ENCODE data around the gene APBA2. TPM values are rescaled to one million over a fixed set of nuclear protein-coding genes. Genes with fewer than 3 reads are reported as not detected.

Gene APBA2
- total RNA-seq, 4 donors from 2014 or later: 5.4 to 15.3 (median 10.4) TPM

- Histone ChIP-seq H3K27me3 (no peaks in the 10 kb centered on the region), H3K36me3 (no peaks in the 10 kb centered on the region), H3K4me3 (no peak overlapping the region), H3K4me1 (no peaks in the 10 kb centered on the region), H3K9me3 (no peaks in the 10 kb centered on the region), H3K27ac (replicated peaks in 1 of 4) (no peak overlapping the region)
- intact Hi-C loops (cut with DNase I): no loop called here
- peak; percentile 79 for DNase-seq (ENCODE audit: extremely low spot score)
- WGBS: 76% methylated on average over 3 of the region's 3 CpGs
- TF ChIP-seq POLR2AphosphoS5 (IDR thresholded peaks at IDR 0.05): no peak
- no peak for TF ChIP-seq EP300 (IDR thresholded peaks at IDR 0.05)
- TF ChIP-seq POLR2A (IDR thresholded peaks at IDR 0.05; ENCODE audit: low read depth): no peak
- no peak for TF ChIP-seq CTCF (IDR thresholded peaks at IDR 0.05)
Measured at GRCh38 chr15:29034151-29034550, 148.4 kb downstream of the APBA2 start.

GRCh38 chr15:29034593-29035335 is 149.0 kb downstream of the APBA2 start:
- Histone ChIP-seq H3K27ac (replicated peaks in 1 of 4) (no peak overlapping the region), H3K9me3 (no peaks in the 10 kb centered on the region), H3K27me3 (no peaks in the 10 kb centered on the region), H3K4me3 (no peak overlapping the region), H3K4me1 (peaks cover 0 to 3% (median 1%) of the 10 kb centered on the region in 4 donors), H3K36me3 (no peaks in the 10 kb centered on the region)
- intact Hi-C loops (cut with DNase I): no loop called here
- no CpG with 5 or more reads among the region's 4 CpGs for WGBS
- TF ChIP-seq POLR2A (IDR thresholded peaks at IDR 0.05; ENCODE audit: low read depth): no peak
- no peak for TF ChIP-seq EP300 (IDR thresholded peaks at IDR 0.05)
- TF ChIP-seq CTCF (IDR thresholded peaks at IDR 0.05): no peak
- no peak for TF ChIP-seq POLR2AphosphoS5 (IDR thresholded peaks at IDR 0.05)
- DNase-seq (ENCODE audit: extremely low spot score): peak; percentile 79

DNA sequence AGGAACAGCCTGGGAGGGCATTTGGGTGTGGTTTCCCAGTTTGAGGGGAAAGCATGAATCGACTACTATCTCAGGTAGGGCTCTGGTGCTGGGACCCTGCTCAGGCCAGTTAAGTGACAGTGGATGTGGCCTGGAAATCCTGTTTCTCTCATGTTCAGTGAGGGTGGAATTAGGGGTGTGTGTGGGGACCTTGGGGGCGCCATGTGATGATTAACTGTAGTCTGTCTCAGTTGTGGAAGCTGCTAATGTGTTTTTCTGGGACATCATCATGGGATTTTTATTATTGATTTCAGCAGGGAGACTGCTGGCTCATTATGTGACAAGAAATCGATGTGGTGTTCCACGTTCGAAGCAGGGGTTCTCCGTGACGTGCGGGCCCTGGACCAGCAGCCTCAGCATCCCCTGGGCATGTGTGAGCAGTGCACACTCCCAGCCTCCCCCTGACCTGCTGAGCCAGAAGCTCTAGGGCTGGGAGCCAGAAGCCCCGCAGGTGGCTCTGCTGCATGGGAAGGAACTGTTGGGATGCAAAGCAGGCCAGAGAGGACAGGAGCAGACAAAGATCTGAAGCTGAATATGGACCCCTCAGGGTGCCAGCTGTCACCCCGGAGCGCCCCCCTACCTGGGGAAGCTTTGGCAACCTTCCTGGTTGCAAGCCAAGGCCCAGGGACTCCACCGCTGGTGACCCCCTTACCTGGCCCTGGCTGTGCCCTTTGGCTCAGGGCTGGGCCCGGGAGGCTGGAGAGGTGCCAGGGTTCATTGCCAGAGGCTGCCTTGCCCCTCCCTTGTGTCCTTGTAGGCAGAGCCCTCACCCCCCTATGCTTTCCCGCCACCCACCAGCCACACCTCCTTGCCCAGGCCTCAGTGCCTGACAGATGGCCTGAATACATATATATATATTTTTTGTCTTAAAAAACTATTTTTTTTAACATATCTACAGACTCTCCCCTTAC is 149.8 kb downstream of the APBA2 start:
- Histone ChIP-seq H3K27me3 (no peaks in the 10 kb centered on the region), H3K36me3 (no peaks in the 10 kb centered on the region), H3K9me3 (no peaks in the 10 kb centered on the region), H3K27ac (replicated peaks in 1 of 4) (no peak overlapping the region), H3K4me1 (peaks cover 0 to 10% (median 6%) of the 10 kb centered on the region in 4 donors), H3K4me3 (no peak overlapping the region)
- intact Hi-C loops (cut with DNase I): no loop called here
- peak; percentile 75 for DNase-seq (ENCODE audit: extremely low spot score)
- 96% methylated on average over 10 of the region's 14 CpGs for WGBS
- no peak for TF ChIP-seq POLR2AphosphoS5 (IDR thresholded peaks at IDR 0.05)
- no peak for TF ChIP-seq CTCF (IDR thresholded peaks at IDR 0.05)
- no peak for TF ChIP-seq POLR2A (IDR thresholded peaks at IDR 0.05; ENCODE audit: low read depth)
- TF ChIP-seq EP300 (IDR thresholded peaks at IDR 0.05): no peak

DNA sequence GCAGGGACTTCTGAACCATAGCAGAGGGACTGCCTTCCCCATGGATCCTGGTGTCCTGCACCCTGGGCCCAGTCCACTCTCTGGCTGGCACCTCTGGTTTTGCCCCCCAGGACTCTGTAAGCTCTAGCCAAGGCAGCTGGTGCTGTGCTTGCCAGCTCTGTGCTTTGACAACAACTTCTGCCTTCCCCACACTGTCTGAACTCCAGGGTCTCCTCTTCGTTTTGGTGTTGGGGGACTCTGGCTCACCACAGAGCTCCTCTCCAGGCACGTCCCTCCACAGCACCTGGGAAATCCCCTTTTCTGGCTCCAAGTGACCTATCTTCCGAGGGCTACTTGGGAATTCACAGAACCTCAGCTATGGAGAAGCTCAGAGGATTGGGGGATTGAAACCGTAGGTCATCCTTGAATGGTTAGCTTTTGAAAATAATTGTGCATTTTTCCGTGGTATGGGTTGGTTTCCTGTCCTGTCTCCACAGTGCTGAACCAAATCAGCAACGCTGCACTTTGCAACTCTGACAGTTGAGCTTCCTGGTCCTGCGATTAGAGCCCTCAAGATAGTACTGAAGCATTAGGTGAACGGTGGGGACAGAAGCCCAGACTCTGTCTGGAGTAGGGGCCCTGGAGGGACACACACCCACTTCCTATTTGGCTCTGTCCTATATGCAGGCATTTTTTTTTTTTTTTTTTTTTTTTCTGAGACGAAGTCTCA is 152.4 kb downstream of the APBA2 start:
- DNase-seq (ENCODE audit: extremely low spot score): no peak
- H3K4me3 ChIP-seq: no peak overlapping the region
- H3K27me3 ChIP-seq: no peaks in the 10 kb centered on the region
- no peak overlapping the region for H3K27ac ChIP-seq (replicated peaks in 1 of 4)
- intact Hi-C loops (cut with DNase I): no loop called here
- H3K4me1 ChIP-seq: peaks cover 0 to 10% (median 6%) of the 10 kb centered on the region in 4 donors
- 72% methylated on average over 9 of the region's 9 CpGs for WGBS
- no peak for TF ChIP-seq POLR2A (IDR thresholded peaks at IDR 0.05; ENCODE audit: low read depth)
- no peak for TF ChIP-seq CTCF (IDR thresholded peaks at IDR 0.05)
- no peak for TF ChIP-seq EP300 (IDR thresholded peaks at IDR 0.05)
- TF ChIP-seq POLR2AphosphoS5 (IDR thresholded peaks at IDR 0.05): no peak
- H3K36me3 ChIP-seq: no peaks in the 10 kb centered on the region
- no peaks in the 10 kb centered on the region for H3K9me3 ChIP-seq
